ENCODE results near the gene PRAC1.
"Not testable (repeated sequence)": the region's sequence is repeated elsewhere in the genome, so short reads cannot be mapped to it uniquely, and the experiment has no call there.

Gene PRAC1

DNA sequence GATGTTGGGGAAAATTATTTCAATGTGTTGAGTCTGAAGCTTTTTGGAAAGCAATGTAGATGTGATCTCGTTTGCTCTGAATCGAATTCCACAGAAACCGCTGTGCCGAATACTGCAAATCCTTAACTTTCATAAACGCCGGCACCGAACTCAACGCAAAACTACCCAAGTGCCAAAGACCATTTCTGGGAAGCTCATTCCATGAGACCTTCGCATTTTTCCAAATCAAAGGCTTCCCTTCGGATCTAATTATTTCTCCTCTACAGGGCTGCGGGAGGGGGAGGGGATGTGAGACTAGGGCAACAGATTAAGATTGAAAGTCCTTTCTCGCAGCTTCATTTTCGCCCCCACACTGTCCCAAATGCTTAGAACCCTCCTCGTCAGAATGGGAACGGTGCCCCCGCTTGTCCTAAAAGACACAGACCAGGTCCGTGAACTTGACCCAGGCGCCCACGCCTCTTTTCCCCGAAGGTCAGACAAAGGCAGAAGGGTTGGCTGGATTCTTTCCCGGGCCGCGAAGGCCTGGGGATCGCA lies 4.0 kb downstream of the PRAC1 start:
- DNase-seq (ENCODE audit: extremely low read depth, insufficient read length): no peak
- Histone ChIP-seq H3K27me3 (replicated peaks; ENCODE audit: control insufficient read depth, insufficient read depth, low read length) (peaks cover 5% of the 10 kb centered on the region), H3K4me3 (replicated peaks; ENCODE audit: low read depth, low read length) (no peak overlapping the region), H3K36me3 (ENCODE audit: control insufficient read depth, insufficient read depth, low read length) (no peaks in the 10 kb centered on the region)
- TF ChIP-seq, protein P1, sequence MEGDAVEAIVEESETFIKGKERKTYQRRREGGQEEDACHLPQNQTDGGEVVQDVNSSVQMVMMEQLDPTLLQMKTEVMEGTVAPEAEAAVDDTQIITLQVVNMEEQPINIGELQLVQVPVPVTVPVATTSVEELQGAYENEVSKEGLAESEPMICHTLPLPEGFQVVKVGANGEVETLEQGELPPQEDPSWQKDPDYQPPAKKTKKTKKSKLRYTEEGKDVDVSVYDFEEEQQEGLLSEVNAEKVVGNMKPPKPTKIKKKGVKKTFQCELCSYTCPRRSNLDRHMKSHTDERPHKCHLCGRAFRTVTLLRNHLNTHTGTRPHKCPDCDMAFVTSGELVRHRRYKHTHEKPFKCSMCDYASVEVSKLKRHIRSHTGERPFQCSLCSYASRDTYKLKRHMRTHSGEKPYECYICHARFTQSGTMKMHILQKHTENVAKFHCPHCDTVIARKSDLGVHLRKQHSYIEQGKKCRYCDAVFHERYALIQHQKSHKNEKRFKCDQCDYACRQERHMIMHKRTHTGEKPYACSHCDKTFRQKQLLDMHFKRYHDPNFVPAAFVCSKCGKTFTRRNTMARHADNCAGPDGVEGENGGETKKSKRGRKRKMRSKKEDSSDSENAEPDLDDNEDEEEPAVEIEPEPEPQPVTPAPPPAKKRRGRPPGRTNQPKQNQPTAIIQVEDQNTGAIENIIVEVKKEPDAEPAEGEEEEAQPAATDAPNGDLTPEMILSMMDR (IDR thresholded peaks at IDR 0.05; ENCODE audit: insufficient read depth, low read length, poor library complexity, severe bottlenecking): no peak

DNA sequence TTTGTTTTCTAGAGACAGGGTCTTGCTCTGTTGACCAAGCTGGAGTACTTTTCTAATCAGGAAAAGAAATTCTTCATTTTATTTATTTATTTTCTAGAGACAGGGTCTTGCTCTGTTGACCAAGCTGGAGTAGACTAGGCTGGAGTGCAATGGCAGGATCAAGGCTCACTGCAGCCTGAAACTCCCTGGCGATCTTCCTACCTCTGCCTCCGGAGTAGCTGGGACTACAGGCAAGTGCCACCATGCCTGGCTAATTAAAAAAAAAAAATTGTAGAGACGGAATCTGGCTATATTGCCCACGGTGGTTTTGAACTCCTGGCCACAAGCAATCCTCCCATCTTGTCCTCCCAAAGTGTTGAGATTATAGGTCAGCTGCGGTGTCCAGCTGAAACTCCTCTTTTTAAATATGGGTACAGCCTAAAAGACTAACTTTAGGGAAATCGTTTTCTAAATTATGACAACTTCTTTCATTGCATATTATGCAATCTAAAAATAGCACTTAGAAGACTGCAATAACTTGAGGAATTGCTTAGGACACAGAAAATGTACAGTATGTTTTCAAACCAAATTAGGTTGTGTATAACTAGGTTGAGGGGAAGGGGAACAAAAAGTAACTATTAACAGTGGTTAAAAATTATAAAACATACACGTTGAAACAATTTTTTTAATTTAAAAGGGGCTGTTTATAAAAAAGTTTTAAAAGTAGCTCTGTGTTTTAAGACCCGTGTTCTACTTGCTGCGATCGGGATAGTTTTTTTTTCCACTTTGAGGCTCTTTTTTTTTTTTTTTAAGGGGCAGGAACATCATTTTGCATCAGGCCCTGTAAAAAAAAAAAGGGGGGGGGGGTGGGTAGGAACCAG lies 4.7 kb downstream of the PRAC1 start:
- Histone ChIP-seq H3K27me3 (replicated peaks; ENCODE audit: control insufficient read depth, insufficient read depth, low read length) (peaks cover 5% of the 10 kb centered on the region), H3K4me3 (replicated peaks; ENCODE audit: low read depth, low read length) (no peak overlapping the region), H3K36me3 (ENCODE audit: control insufficient read depth, insufficient read depth, low read length) (no peaks in the 10 kb centered on the region)
- no peak for DNase-seq (ENCODE audit: extremely low read depth, insufficient read length)
- TF ChIP-seq, protein P1 (IDR thresholded peaks at IDR 0.05; ENCODE audit: insufficient read depth, low read length, poor library complexity, severe bottlenecking): no peak

DNA sequence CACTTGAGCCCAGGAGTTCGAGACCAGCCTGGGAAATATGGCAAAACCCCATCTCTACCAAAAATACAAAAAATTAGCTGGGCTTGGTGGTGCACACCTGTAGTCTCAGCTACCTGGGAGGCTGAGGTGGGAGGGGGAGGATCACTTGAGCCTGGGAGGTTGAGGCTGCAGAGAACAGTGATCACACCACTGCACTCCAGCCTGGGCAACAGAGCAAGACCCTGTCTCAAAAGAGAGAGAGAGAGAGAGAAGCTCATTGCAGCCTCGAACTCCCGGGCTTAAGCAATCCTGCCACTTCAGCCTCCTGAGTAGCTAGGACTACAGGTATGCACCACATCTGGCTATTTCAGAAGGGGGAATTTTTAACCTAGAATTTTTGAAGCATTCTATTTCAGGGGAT lies 5.8 kb downstream of the PRAC1 start:
- H3K36me3 ChIP-seq (ENCODE audit: control insufficient read depth, insufficient read depth, low read length); H3K27me3 ChIP-seq (replicated peaks; ENCODE audit: control insufficient read depth, insufficient read depth, low read length): not testable (repeated sequence)

DNA sequence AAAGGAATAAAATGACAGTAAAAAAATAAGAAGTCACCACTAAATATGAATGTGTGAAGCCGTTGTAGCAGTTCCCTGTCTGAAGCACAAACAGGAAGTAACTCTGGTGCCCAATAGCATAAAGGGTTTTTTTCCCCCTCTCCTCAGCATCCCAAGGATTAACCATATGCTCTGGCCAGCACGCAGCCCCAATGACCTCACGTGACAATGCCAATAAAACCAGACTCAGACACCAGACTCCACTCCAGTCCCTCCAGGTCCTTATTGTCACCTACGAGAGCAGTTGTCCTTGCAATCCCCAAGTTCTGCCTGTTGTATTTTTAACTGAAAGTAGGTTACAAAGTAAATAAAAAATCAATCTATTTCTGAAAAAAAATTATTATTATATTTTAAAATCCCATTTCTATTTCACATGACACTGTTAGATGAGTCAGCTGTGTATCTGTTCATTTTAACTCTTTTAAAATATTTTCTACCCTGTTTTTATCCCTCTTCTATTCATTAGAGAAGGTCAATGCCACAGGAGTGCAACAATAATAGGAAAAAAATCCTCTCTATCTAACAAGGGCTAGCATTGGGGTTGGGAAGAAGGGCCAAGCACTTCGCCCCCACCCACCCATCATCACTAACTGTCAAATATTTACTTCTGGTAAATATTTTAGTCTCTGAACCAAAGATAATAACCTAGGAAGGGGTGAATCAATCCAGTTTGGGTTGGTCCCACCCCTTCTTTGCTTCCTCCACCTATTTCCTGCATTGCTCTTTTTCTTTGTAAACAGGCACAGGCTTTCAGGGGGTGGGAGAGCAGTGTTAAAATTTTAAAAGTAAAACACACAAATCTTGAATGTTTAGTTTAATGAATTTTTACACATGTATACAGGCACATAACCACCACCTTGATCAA lies 6.6 kb downstream of the PRAC1 start:
- Histone ChIP-seq H3K4me3 (replicated peaks; ENCODE audit: low read depth, low read length) (no peak overlapping the region), H3K36me3 (ENCODE audit: control insufficient read depth, insufficient read depth, low read length) (no peaks in the 10 kb centered on the region), H3K27me3 (replicated peaks; ENCODE audit: control insufficient read depth, insufficient read depth, low read length) (peaks cover 6% of the 10 kb centered on the region)
- no peak for DNase-seq (ENCODE audit: extremely low read depth, insufficient read length)
- TF ChIP-seq, protein P1 (IDR thresholded peaks at IDR 0.05; ENCODE audit: insufficient read depth, low read length, poor library complexity, severe bottlenecking): no peak

More for the DNA sequence above, 5.8 kb downstream of the PRAC1 start:
- H3K4me3 ChIP-seq (replicated peaks; ENCODE audit: low read depth, low read length); DNase-seq (ENCODE audit: extremely low read depth, insufficient read length): not testable (repeated sequence)

DNA sequence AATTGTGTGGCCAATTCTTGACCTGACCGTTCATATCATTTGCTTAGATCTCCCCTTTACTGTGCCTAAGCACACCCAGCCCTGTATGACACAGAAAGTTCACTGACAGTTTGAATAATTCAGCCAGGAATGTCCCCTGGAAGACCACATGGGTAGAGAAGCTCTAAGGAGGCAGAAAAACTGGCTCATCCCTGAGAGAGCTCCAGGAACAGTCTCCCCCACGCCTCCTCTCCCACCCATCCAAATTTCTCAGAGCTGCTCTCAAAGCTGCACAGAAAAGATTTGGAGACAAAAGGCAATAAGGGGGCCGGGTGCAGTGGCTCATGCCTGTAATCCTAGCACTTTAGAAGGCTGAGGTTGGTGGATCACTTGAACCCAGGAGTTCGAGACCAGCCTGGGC lies 11.2 kb downstream of the PRAC1 start:
- Histone ChIP-seq H3K36me3 (ENCODE audit: control insufficient read depth, insufficient read depth, low read length) (no peaks in the 10 kb centered on the region), H3K4me3 (replicated peaks; ENCODE audit: low read depth, low read length) (no peak overlapping the region), H3K27me3 (replicated peaks; ENCODE audit: control insufficient read depth, insufficient read depth, low read length) (peaks cover 1% of the 10 kb centered on the region; the same call in 1 of the 2 replicates)
- TF ChIP-seq, protein P1 (IDR thresholded peaks at IDR 0.05; ENCODE audit: insufficient read depth, low read length, poor library complexity, severe bottlenecking): no peak
- no peak for DNase-seq (ENCODE audit: extremely low read depth, insufficient read length)
